ENCODE measurements around the gene NMT1. TPM values are rescaled to one million over a fixed set of nuclear protein-coding genes. Genes with fewer than 3 reads are reported as not detected.

The NMT1 gene
- total RNA-seq, 1 experiment from 2014 or later: 173 TPM

DNA sequence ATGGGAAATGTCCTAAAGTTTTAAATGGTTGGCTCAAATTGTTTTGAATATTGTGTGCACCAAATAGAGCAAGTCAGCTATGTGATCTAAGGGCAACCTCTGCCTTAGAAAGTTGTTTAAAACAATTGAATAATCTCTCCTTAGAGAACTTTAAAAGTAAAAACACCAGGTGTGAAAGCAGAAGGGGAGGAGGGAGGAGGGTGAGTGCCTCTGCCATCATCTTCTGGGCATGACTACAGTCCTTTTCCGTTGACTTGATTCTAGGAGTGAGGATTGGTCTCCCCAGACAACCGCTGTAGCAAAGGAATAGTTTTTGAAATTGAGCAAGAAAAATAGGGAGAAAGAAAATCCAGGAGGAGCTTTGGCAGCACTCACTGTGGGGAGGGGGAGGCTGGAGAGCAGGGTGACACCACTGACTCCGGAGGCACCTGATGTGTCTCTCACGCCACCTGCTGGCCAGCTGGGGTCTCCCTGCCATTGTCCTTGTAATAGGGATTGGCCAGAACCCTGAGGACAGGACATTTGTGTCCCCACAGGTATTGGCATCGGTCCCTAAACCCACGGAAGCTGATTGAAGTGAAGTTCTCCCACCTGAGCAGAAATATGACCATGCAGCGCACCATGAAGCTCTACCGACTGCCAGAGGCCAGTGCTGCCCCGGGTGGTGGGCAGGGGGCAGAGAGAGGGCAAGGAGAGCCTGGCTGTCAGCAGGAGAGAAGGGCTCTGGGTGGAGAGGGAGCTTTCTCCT lies 37.9 kb downstream of the NMT1 start:
- no peaks in the 10 kb centered on the region for H3K27me3 ChIP-seq (replicated peaks; ENCODE audit: control insufficient read depth, insufficient read depth, low read length)
- Mint-ChIP-seq H3K9me3 (ENCODE audit: unreplicated experiment) (no peaks in the 10 kb centered on the region), H3K4me3 (ENCODE audit: unreplicated experiment) (no peak overlapping the region), H3K27me3 (ENCODE audit: insufficient read depth, unreplicated experiment) (no peaks in the 10 kb centered on the region), H3K4me1 (ENCODE audit: low read depth, unreplicated experiment) (peaks cover 7% of the 10 kb centered on the region), H3K36me3 (ENCODE audit: insufficient read depth, unreplicated experiment) (peaks cover 94% of the 10 kb centered on the region), H3K27ac (ENCODE audit: unreplicated experiment) (no peak overlapping the region)
- DNase-seq: peak; percentile 89 to 93
- ChIA-PET CTCF (interaction anchor here (0.6 to 2.5 kb wide), 13 partner anchors 9 to 319 kb away, joined by 3 to 13 read pairs (median 4); partner anchors contain the start of genes ACBD4, HEXIM1 and NMT1), POLR2A (no interaction called here)
- BruUV-seq (replicated peaks): no TSS peak
- H3K4me1 ChIP-seq: peaks cover 5% of the 10 kb centered on the region; the same call in 1 of the 2 replicates
- H3K9me3 ChIP-seq: no peaks in the 10 kb centered on the region
- intact Hi-C loops (cut with micrococcal nuclease; ENCODE audit: unreplicated experiment): loop anchor here (1.0 to 2.0 kb wide), 2 partner anchors 34 to 179 kb away; partner anchors contain the start of gene PLCD3
- TF ChIP-seq CTCF (IDR thresholded peaks at IDR 0.05; ENCODE audit: insufficient read depth in 1 of 2, low read depth in 1 of 2, low read length in 1 of 2, severe bottlenecking in 1 of 2, unreplicated experiment in 1 of 2): peak; percentile 91 to 92
- H3K36me3 ChIP-seq (ENCODE audit: control insufficient read depth, insufficient read depth, low read length): peaks cover 1% of the 10 kb centered on the region
- no peak overlapping the region for H3K4me3 ChIP-seq (ENCODE audit: low read depth, low read length)

GRCh38 chr17:45101546-45101882 lies 40.4 kb downstream of the NMT1 start:
- POLR2A ChIA-PET: no interaction called here
- H3K9me3 Mint-ChIP-seq (ENCODE audit: unreplicated experiment): no peaks in the 10 kb centered on the region

More at GRCh38 chr17:45101546-45101882, 40.4 kb downstream of the NMT1 start:
- no peak overlapping the region for H3K4me3 ChIP-seq (ENCODE audit: low read depth, low read length)
- H3K9me3 ChIP-seq: no peaks in the 10 kb centered on the region
- no peak for TF ChIP-seq CTCF (IDR thresholded peaks at IDR 0.05; ENCODE audit: insufficient read depth in 1 of 2, low read depth in 1 of 2, low read length in 1 of 2, severe bottlenecking in 1 of 2, unreplicated experiment in 1 of 2)
- no peaks in the 10 kb centered on the region for H3K27me3 ChIP-seq (replicated peaks; ENCODE audit: control insufficient read depth, insufficient read depth, low read length)
- H3K36me3 Mint-ChIP-seq (ENCODE audit: insufficient read depth, unreplicated experiment): peaks cover 96% of the 10 kb centered on the region
- peaks cover 3% of the 10 kb centered on the region for H3K36me3 ChIP-seq (ENCODE audit: control insufficient read depth, insufficient read depth, low read length)
- peaks cover 7% of the 10 kb centered on the region for H3K4me1 Mint-ChIP-seq (ENCODE audit: low read depth, unreplicated experiment)
- H3K4me1 ChIP-seq: peaks cover 5% of the 10 kb centered on the region; the same call in 1 of the 2 replicates
- CTCF ChIA-PET: no interaction called here
- intact Hi-C loops (cut with micrococcal nuclease; ENCODE audit: unreplicated experiment): no loop called here
- no peaks in the 10 kb centered on the region for H3K27me3 Mint-ChIP-seq (ENCODE audit: insufficient read depth, unreplicated experiment)
- BruUV-seq (replicated peaks): no TSS peak
- H3K27ac Mint-ChIP-seq (ENCODE audit: unreplicated experiment): peak overlapping the region; percentile 30
- DNase-seq: no peak
- peak overlapping the region; percentile 28 for H3K4me3 Mint-ChIP-seq (ENCODE audit: unreplicated experiment)

All from Caco-2 (cell line).